HEK293T (cell line): ENCODE data around the gene PTPRM.
"Not testable (repeated sequence)": the region's sequence is repeated elsewhere in the genome, so short reads cannot be mapped to it uniquely, and the experiment has no call there.

Experiments used
- BHLHE40 ChIP-seq: fragments of 450-650 bp; IDR thresholded peaks from 2 replicates; pipeline ENCODE4 v1.6.1; 2016; ENCODE audit warnings: mild to moderate bottlenecking, moderate library complexity, borderline replicate concordance
- FOXA1 ChIP-seq: fragments of 450-650 bp; IDR thresholded peaks from 2 replicates; pipeline ENCODE4 v1.6.1; 2016; ENCODE audit warnings: mild to moderate bottlenecking
- FOXK2 ChIP-seq: fragments of 450-650 bp; IDR thresholded peaks from 2 replicates; pipeline ENCODE4 v1.6.1; 2016; ENCODE audit warnings: mild to moderate bottlenecking
- HDGF ChIP-seq: fragments of 450-650 bp; IDR thresholded peaks from 2 replicates; pipeline ENCODE4 v1.6.1; 2017; ENCODE audit warnings: antibody characterized with exemption, borderline replicate concordance
- LEF1 ChIP-seq: fragments of 450-650 bp; IDR thresholded peaks from 2 replicates; pipeline ENCODE4 v1.6.1; 2017; ENCODE audit warnings: mild to moderate bottlenecking, borderline replicate concordance
- SP1 ChIP-seq: fragments of 450-650 bp; IDR thresholded peaks from 2 replicates; pipeline ENCODE4 v1.6.1; 2017
- SUZ12 ChIP-seq: fragments of 450-650 bp; IDR thresholded peaks from 2 replicates; pipeline ENCODE4 v1.6.1; 2016; ENCODE audit warnings: mild to moderate bottlenecking
- TARDBP ChIP-seq: fragments of 450-650 bp; IDR thresholded peaks from 2 replicates; pipeline ENCODE4 v1.6.1; 2016
- TF ChIP-seq, protein P1 (sequence below): fragments of 450-650 bp; IDR thresholded peaks from 2 replicates; pipeline ENCODE4 v1.6.1; 2016

DNA sequence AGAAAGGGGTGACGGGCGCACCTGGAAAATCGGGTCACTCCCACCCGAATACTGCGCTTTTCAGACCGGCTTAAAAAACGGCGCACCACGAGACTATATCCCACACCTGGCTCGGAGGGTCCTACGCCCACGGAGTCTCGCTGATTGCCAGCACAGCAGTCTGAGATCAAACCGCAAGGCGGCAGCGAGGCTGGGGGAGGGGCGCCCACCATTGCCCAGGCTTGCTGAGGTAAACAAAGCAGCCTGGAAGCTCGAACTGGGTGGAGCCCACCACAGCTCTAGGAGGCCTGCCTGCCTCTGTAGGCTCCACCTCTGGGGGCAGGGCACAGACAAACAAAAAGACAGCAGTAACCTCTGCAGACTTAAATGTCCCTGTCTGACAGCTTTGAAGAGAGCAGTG, 399.6 kb downstream of the PTPRM start:
- TF ChIP-seq, protein P1, sequence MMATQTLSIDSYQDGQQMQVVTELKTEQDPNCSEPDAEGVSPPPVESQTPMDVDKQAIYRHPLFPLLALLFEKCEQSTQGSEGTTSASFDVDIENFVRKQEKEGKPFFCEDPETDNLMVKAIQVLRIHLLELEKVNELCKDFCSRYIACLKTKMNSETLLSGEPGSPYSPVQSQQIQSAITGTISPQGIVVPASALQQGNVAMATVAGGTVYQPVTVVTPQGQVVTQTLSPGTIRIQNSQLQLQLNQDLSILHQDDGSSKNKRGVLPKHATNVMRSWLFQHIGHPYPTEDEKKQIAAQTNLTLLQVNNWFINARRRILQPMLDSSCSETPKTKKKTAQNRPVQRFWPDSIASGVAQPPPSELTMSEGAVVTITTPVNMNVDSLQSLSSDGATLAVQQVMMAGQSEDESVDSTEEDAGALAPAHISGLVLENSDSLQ = not testable (repeated sequence)
- not testable (repeated sequence) for TF ChIP-seq LEF1, FOXK2, SUZ12, TARDBP, HDGF, BHLHE40, SP1, FOXA1
